ENCODE results near the gene FNDC3B.

- no peak for TF ChIP-seq CTCF (IDR thresholded peaks at IDR 0.05)
- TF ChIP-seq POLR2A (IDR thresholded peaks at IDR 0.05; ENCODE audit: low read depth) = no peak
Measured at GRCh38 chr3:172132721-172133311, 93.4 kb downstream of the FNDC3B start.

All from esophagus muscularis mucosa (tissue), 3 donors.